ENCODE measurements around the gene GABRR2.
A peak's percentile ranks its signal among the peaks of the same experiment; 100 is the strongest.
"Not testable (repeated sequence)": the region's sequence is repeated elsewhere in the genome, so short reads cannot be mapped to it uniquely, and the experiment has no call there.

The GABRR2 gene

GRCh38 chr6:89314692-89315091, 407 bp downstream of the GABRR2 start:
- TF ChIP-seq CTCF (IDR thresholded peaks at IDR 0.05; ENCODE audit: low read length, missing control alignments), result no peak
- DNase-seq (ENCODE audit: low read depth), result no peak
- no peak overlapping the region for H3K4me3 ChIP-seq (replicated peaks; ENCODE audit: low read depth, low read length)

GRCh38 chr6:89313006-89313405, 2.1 kb downstream of the GABRR2 start:
- no peak overlapping the region for H3K4me3 ChIP-seq (replicated peaks; ENCODE audit: low read depth, low read length)
- DNase-seq (ENCODE audit: low read depth), result peak; percentile 80
- TF ChIP-seq CTCF (IDR thresholded peaks at IDR 0.05; ENCODE audit: low read length, missing control alignments), result no peak

GRCh38 chr6:89311853-89312531, 3.1 kb downstream of the GABRR2 start:
- peak overlapping the region; percentile 3 for H3K4me3 ChIP-seq (replicated peaks; ENCODE audit: low read depth, low read length)
- TF ChIP-seq CTCF (IDR thresholded peaks at IDR 0.05; ENCODE audit: low read length, missing control alignments), result peak; percentile 65
- peak; percentile 90 for DNase-seq (ENCODE audit: low read depth)

- no peak overlapping the region for H3K4me3 ChIP-seq (replicated peaks; ENCODE audit: low read depth, low read length)
- no peak for TF ChIP-seq CTCF (IDR thresholded peaks at IDR 0.05; ENCODE audit: low read length, missing control alignments)
- no peak for DNase-seq (ENCODE audit: low read depth)
Observed at GRCh38 chr6:89311530-89311852, 3.6 kb downstream of the GABRR2 start.

- no peak for TF ChIP-seq CTCF (IDR thresholded peaks at IDR 0.05; ENCODE audit: low read length, missing control alignments)
- DNase-seq (ENCODE audit: low read depth), result no peak
Observed at GRCh38 chr6:89310929-89311328, 4.2 kb downstream of the GABRR2 start.

GRCh38 chr6:89308525-89309395, 6.3 kb downstream of the GABRR2 start:
- no peak for DNase-seq (ENCODE audit: low read depth)
- no peak for TF ChIP-seq CTCF (IDR thresholded peaks at IDR 0.05; ENCODE audit: low read length, missing control alignments)
- no peak overlapping the region for H3K4me3 ChIP-seq (replicated peaks; ENCODE audit: low read depth, low read length)

More at GRCh38 chr6:89310929-89311328, 4.2 kb downstream of the GABRR2 start:
- no peak overlapping the region for H3K4me3 ChIP-seq (replicated peaks; ENCODE audit: low read depth, low read length)

GRCh38 chr6:89304517-89304916, 10.6 kb downstream of the GABRR2 start:
- not testable (repeated sequence) for DNase-seq (ENCODE audit: low read depth); H3K4me3 ChIP-seq (replicated peaks; ENCODE audit: low read depth, low read length)

All from fibroblast of pulmonary artery (primary cell).